HG03159 (cell line): ENCODE results near the gene DEXI.
"Not testable (repeated sequence)": the region's sequence is repeated elsewhere in the genome, so short reads cannot be mapped to it uniquely, and the experiment has no call there.

ENCODE experiments used
- ATAC-seq: cut with Tn5 transposase; IDR thresholded peaks from one replicate; pipeline ENCODE4 v1.9.1; 2021; ENCODE audit warnings: mild to moderate bottlenecking, moderate library complexity; ENCODE audit not compliant: unreplicated experiment

DEXI gene

DNA sequence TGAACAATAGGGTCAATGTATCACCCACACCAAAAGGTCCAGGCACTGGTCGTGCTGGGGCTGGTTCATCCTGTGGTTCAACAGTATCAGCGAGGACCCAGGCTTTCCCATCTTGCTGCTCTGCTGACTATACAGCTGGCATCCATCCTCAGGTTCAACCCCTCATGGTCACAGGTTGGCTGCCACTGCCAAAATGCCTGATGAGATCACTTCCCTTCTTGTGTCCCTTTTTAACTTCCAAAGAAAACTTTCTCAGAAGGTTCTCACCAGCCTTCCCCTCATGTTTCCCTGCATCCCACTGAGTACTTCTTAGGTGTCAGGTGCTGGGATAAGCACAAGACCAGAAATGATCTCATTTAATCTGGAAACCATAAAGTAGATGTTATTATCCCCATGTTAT lies 27.8 kb upstream of the DEXI start:
- no peak for ATAC-seq

DNA sequence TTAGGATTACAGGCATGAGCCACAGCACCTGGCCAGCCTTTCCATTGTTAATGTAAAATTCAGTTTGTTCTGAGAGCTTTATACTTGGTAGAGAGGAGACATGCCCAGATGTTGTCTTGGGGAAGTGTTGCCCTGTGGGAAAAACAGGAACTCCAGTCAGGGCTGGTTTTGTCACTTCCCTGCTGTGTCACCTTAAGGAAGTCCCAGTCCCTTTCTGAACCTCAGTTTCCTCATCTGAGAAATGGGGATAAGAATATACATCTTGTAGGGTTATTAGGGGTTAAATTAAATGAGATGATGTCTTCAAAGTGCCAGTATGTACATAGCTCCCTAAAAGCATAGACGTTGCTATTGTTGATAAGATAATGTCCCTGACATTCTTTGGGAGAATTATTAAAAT lies 27.3 kb upstream of the DEXI start:
- no peak for ATAC-seq

DNA sequence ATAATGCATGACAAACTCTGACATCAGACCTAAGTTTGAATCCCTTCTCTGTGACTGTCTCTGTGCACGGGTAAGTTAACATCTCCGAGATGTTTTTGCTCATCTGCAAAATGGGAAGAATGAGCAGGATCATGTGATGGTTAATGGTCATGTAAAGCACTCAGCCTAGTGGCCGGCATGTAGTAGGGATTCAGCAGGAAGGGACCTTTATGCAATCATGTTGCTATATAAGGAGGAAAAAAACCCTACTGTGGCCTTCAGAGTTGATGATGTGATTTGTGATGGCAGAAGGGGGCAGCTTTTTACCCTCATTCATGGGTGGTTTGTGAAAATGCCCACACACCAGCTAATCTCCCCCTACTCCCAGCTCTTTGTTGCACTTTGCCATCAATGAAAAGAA lies 26.2 kb upstream of the DEXI start:
- ATAC-seq = no peak

DNA sequence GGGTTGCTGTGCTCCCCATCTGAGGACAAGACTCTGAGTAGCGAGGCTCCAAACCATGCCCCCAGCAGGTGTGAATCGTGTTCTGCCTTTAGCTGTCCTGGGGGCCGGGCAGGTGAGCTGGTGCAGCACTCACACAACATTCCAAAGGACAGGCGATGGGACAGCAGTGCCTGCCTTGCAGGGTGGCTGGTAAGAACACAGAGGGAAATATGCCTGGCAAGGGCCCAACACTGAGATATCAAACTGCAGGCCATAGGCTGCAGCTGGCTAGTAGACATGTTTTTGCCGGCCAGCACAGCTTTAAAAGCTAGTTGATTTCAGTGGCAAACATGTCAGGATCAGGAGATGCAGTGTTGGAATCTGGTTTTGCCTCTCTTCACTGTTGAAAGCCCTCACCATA lies 25.7 kb upstream of the DEXI start:
- no peak for ATAC-seq

DNA sequence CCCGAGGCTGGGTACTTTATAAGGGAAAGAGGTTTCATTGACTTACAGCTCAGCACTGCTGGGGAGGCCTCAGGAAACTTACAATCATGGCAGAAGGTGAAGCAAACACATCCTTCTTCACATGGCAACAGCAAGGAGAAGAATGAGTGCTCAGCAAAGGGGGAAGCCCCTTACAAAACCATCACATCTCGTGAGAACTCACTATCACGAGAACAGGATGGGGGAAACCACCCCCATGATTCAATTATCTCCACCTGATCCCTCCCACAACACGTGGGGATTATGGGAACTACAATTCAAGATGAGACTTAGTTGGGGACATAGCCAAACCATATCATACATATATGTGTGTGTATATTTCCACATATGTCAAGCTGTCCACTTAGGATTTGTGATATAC lies 24.3 kb upstream of the DEXI start:
- ATAC-seq = not testable (repeated sequence)

DNA sequence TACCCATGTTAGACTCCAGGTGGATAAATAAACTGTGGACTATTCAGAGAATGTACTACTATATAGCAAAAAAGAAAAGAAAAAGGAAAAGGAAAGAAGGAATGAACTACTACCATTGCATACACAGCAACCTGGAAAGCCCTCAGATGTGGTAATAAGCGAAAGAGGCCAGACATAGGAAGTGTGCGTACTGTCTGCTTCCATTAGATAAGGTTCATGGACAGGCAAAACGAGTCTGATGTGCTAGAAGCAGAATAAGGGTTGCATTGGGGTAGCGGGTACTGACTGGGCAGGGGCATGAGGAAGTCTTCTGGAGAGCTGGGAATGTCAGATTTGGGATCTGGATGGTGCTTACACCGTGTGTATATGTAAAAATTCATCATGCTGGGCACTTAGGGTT lies 23.9 kb upstream of the DEXI start:
- ATAC-seq = no peak

DNA sequence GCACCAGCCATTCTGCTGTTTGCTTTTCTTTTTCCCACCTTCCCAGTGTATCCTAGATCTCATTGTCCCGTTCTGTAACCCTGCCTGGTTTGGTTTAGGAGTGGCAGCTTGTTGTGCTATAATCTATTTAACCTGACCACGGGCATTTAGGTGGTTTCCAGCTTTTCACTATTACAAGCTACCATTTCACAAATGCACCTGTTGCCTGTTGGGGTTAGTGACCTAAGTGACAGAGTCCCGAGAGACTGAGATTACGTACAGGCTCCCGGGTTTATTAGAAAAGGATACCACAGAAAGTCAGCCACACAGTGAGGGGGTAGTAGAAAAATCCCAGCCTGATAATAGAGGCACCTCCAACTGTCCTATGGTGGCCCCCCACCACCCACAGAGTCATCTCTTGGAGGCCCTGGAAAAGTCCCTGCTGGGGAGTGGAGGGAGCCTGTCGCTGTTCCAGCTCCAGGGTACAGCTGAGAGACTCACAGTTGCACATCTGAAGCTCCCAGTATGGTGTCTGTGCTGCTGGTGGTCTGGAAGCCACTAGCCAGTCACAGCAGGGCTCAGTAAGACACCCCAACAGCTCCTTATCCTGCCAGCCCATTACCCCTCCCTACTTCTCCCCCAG lies 23.3 kb upstream of the DEXI start:
- ATAC-seq = peak; percentile 48

DNA sequence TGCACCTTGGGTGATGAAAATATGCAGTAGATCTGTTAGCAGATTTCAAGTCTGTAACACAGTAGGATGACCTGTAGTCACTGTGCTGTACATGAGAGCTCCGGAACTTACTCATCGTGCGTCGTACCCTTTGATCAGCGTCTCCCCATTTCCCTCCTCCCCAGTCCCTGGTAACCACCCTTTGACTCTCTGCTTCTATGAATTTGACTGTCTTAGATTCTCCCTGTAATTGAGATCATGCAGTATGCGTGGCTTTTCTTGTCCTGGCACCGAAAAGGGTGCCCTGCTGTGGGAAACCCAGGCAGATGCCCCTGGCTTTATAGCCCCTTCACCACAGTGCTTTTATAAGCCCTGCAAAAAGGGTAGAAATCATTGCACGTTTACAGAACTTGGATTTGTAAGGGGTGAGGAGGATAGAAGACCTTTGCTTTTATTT lies 22.6 kb upstream of the DEXI start:
- peak; percentile 42 for ATAC-seq

DNA sequence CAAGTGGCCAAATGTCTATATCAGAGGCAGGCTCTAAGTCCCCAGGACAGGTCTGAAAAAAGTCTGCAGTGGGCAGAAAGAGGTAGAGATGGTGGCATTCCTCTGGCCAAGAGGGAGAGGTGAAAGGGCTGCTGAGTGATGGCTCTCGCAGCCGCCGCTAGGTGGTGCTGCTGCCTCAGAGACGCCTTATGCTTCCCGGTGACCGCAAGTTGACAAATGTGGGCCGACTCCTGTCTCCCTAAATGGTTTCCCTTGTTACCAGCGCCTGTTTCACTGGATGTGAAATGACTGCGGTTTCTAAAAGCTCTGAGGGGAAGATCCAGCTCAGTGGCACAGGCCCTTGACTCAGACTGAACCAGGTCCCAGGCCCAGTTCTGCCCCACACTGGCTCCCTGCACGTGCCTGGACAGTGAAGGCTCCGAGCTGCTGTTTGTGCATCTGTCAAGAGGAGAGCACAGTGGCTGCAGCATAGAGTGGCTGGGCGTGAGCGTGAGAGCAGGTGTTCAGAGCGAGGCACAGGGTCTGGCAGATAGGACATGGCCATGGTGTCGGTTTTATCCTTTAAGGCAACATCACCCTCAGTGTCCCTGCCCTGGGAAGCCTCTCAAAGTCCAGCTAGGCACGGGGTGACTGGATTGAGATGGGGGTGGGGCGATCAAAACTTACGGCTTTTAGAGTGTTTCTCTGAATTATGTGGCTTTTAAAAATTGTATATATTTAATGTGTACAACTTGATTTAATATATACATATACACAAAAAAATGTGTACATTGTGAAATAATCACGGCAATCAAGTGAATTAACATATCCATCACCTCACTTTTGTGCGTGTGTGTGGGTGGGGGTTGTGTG lies 22.0 kb upstream of the DEXI start:
- peak; percentile 40 for ATAC-seq

DNA sequence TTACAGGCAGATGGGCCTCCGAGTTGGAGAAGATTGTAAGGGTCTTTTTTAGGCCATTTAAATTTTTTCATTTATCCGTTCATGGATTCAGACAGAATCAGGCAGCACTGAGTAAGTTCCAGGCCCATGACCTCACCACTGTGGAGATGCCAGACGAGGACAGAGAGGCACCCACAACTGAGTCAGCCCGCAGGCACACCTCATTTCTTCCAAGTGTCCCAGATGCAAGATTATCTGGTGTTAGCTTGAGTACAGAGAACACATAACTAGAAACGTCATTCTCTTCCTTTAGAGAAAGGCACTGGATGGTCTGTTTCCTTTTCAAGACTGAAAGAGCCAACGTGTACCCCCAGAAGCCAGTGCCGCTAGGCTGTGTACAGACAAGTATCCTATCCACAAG lies 19.0 kb upstream of the DEXI start:
- ATAC-seq = no peak

DNA sequence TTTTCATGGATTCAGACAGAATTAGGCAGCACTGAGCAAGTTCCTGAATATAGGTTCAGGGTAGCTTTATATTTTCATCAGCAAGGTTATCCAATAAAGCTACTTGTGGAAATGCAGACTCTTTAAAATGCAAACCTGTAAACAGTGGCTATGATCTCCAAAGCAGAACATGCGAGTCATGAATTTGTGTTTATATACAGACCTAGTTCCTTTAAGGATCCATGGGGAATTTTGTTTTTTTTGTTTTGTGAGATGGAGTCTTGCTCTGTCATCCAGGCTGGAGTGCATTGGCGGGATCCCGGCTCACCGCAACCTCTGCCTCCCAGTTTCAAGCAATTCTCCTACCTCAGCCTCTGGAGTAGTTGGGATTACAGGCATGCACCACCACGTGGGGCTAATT lies 16.9 kb upstream of the DEXI start:
- no peak for ATAC-seq

DNA sequence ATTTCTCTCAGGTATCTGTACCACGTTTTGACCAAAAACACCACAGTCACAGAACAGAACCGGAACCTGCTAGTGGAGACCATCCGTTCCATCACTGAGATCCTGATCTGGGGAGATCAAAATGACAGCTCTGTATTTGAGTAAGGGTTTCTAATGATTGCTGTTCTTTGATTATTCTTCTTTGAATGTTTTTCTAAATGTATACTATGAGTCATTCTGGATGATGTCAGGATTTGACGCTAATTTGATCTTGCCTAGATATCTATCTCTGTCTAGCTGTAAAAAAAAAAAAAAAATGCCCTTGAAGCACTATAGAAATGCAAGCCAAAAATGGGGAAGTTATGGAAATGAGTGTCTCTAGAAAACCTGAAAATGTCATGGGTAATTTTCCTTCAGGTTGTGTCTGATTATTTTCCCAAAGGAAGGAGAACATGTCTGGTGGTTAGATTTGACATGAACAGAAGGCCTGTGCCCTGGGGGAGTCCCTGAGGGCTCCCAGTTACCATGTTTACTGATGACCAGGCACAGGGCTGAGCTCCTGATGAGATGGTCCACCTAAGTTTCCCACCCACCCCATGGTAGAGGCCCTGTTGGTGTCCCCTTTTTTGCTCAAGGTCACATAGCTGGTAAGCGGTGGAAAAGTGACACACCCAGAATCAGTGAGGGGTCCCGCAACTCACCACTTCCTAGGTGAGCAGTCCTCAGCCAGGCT lies 15.7 kb upstream of the DEXI start:
- ATAC-seq = no peak

DNA sequence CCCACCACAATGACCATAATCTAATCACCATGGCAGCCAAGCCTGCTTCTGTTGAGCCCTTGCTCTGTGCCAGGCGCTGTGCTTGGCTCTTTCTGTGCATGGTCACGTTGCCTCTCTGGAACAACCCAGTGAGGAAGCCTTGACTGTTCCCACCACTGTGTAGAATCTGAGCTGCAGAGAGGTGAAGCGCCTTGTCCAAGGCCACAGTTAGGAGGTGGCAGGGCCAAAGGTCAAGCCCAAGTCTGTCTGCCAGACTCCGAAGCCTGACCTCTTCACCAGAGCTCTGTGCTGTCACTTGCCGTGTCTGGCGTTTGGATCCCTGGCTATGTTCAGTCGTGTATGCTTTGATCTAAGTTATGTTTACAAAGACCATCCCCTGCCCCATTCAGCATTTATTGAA lies 12.6 kb upstream of the DEXI start:
- ATAC-seq = no peak

DNA sequence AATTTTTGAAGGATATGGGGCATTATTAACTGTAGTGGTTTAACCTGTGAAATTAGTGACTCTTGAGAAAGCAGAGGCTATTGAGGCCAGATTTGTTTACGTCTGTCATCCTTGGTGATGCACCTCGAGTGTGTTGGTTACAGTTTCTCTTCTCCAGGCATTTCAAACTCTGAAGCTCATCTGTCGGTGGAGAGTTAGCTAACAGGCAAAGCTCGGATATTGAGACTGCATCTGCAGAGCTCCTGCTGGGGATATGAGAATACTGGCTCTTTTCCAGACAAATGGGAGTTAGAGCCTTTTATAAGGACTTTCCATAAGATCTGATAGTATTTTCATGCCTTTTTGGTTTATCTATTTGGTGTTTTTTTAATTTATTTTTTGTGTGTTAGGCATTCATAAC lies 8.8 kb upstream of the DEXI start:
- ATAC-seq = no peak

DNA sequence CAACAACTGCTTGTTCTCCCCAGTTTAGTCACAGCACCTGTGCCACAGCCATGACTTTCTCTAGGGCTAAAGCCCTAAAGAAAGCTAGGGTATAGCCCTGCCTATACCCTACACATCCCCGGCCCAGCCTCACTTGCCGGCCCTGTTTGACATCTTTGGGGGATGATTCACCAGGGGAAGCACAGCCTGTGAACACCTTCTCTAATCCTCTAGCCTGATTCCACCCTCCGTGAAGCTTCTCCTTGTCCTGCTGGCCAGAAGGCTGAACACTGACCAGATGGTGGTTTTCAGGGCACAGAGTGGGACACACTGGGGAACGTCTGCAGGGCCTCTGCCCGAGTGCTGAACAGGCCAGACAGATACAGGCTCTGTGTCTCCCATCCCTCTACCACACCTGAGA lies 8.1 kb upstream of the DEXI start:
- ATAC-seq = no peak

DNA sequence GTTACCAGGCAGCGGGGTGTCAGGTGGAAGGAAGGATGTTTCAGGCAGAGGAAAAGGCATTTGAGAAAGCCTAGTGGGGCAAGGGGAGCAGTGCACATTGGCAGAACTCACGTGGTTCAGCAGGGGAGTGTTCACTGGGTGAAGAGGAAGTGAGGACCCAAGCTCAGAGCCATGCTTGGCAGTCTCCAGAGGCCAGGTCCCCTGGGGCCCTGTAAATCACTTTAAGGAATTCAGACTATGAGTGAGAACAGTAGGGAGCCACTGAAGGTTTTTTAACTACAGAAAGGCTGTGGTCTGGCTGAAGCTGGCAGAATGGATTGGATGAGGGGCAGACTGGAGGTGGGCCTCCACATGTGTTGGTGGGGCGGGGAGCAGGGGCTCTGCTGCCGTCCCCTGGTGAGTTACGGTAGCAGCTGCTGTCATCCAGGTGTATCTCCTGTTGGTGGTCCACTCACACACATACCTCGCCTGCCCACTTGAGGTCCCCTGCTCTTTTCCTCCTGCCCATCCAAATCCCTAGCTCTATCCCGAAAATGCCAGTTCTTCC lies 7.2 kb upstream of the DEXI start:
- ATAC-seq = peak; percentile 71

DNA sequence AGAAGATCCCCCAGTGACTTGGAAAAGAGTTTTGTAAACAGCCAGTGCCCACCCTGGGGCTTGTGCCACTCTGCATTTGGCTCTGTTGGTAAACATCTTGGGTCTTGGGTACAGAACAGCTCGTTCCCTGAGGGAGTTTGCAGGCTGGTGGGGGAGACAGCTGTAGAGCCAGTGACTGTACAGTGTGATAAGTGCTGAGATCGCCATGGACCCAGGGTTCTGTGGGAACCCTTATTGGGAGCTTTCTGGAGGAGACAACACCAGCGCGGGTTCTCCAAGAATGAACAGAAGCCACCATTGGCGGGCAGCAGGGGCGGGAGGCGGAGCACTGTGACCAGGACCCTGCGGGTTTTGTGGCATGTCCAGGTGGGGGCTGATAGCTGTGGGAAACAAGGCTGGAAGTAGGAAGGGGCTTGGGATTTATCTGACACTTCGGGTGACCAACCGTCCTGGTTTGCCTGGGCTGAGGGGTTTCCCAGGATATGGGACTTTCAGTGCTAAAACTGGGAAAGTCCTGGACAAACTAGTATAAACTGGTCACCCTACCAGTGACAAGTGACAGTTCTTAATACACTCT lies 5.0 kb upstream of the DEXI start:
- ATAC-seq = no peak

DNA sequence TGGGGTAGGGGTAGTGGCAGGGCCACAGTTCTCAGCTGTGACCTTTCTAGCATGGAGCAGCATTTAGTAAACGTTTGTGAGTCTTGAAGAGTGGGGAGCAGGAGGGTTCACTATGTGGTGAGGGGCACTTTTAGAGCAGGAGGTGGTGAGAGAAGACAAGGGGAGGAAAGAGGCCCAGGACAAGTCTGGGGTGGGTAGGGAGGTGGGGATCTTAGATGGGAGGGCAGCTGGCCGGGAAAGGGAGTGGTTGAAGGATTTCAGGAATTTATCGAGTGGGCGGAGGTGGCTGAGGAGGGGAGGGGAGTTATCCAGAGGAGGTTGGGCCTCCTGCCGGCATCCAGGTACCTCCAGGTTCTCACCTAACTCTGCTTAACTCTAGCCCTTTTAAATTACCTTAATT lies 4.0 kb upstream of the DEXI start:
- ATAC-seq = no peak

DNA sequence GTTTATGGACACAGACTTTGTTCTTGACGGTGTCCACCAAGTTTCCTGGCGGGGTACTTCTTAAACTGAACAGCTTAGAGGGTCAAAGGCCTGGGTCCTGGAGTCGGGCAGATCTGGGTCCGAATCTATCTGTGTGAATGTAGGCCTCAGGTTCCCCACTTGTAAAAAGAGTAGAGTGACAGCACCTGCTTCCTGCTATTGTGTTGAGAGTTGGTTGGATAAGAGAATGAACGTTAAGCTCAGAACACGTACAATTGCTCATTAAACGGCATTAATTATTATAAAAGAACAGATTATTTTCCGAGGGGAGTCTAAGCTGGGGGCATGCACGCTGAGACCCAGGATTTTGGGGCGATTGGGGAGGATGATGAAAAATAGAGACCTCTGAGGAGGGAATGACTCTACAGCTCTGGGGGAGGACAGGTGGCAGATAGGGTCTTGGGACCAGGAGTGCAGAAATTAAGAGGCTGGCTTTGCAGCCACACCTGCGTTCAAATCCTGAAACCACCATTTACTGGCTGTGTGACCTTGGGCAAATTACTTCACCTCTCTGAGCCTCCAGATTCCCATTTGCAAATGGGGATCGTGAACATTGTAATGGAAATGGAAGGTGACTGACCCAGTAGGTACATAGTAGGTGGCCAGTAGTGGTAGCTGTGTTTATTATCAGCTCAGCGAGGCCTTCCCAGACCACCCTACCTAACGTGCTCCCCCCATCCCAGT lies 3.0 kb upstream of the DEXI start:
- ATAC-seq = no peak

DNA sequence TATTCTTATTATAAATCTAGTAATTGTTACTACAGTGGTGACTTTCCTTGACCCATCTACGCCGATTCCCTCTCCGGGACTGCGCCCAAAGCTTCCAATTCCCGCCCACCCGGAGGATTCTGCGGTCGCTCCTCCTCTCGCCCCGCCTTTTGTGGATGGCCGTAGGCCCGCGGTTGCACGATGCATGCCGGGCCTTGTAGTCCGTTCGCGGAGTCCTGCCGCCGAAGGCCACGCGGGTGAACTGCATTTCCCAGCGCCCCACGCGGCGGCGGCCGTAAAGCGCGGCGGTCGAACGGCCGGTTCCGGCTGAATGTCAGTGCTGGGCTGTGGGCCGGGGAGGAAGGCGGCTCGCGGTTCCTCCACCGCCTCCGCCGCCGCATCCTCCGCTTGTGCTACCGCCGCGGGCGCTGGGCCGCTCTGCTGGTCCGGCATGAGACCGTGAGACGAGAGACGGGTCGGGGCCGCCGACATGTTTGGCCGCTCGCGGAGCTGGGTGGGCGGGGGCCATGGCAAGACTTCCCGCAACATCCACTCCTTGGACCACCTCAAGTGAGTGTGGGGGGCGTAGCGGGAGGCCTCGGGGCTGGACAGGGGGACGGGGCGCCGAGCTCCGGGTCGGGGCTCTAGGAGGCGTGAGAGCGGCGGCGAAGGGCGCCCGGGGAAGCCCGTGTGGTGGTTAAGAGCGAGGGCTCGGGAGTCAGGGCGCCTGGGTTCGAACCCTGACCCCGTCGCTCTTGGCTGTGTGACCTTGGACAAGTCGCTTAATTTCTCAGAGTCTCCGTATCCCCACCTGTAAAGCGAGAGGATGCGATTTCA lies 2.2 kb upstream of the DEXI start, which contains the start of gene CLEC16A:
TSS of gene CLEC16A (plus strand) at position 316 of the 816 bp plus-strand sequence. CDS start at position 470, 154 bp downstream.
- peak; percentile 52 for ATAC-seq
